ENCODE data around the gene PRRG2. TPM values are rescaled to one million over a fixed set of nuclear protein-coding genes. Genes with fewer than 3 reads are reported as not detected.

Gene PRRG2
- total and polyA plus RNA-seq, 9 of the 15 experiments (the other 6 are each of a cell fraction or from before 2014, with no cell fraction given): 0.06 to 1.1 (median 0.33) TPM

DNA sequence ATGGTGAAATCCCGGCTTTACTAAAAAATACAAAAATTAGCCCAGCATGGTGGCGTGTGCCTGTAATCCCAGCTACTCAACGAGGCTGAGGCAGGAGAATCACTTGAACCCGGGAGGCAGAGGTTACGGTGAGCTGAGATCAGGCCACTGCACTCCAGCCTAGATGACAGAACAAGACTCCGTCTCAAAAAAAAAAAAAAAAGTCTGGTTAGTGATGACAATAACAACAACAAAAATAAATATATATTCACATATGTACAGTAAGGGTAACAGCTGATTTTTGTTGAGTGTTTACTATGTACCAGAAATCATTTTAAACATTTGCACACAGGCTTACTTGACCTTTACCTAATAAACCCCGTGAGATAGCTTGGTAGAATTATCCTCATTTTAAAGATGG is 35.8 kb downstream of the PRRG2 start:
- Histone ChIP-seq H3K79me2 (ENCODE audit: control insufficient read depth, insufficient read depth, low read length) (peaks cover 3% of the 10 kb centered on the region; the same call in 1 of the 3 replicates), H3K36me3 (ENCODE audit: control insufficient read depth, insufficient read depth, low read length) (peaks cover 76% of the 10 kb centered on the region; the same call in 1 of the 3 replicates), H3K4me3 (no peak overlapping the region), H3K9ac (ENCODE audit: insufficient read depth in 1 of 2, low read depth in 2 of 2, low read length in 2 of 2) (no peak overlapping the region), H3K27ac (ENCODE audit: extremely low read depth, low read depth, low read length) (no peak overlapping the region), H3K9me3 (replicated peaks; ENCODE audit: control insufficient read depth, insufficient read depth, low read depth, low read length) (no peaks in the 10 kb centered on the region), H4K20me1 (replicated peaks; ENCODE audit: control insufficient read depth, insufficient read depth, low read length) (no peaks in the 10 kb centered on the region; the same call in 1 of the 2 replicates), H2AFZ (ENCODE audit: low read depth, low read length) (no peak overlapping the region), H3K9me1 (ENCODE audit: control insufficient read depth, insufficient read depth, low read length) (peaks cover 2% of the 10 kb centered on the region), H3K4me2 (ENCODE audit: insufficient read depth, low read length) (no peak overlapping the region), H3K27me3 (ENCODE audit: control insufficient read depth in 2 of 2, insufficient read depth in 2 of 2, low read length in 2 of 2) (no peaks in the 10 kb centered on the region), H3K4me1 (replicated peaks in 1 of 2; ENCODE audit: control insufficient read depth in 2 of 2, insufficient read depth in 2 of 2, low read length in 2 of 2) (peaks cover 0 to 10% of the 10 kb centered on the region in 2 experiments; a peak in 2 of 5 replicates)
- 91% methylated on average over 7 of the region's 7 CpGs for WGBS (ENCODE audit: insufficient coverage, low coverage, missing lambda C conversion rate)
- in situ Hi-C loops (cut with MboI): no loop called here
- CTCF ChIA-PET (ENCODE audit: low intra/inter-chr PET ratio): no interaction called here
- no TSS peak for BruUV-seq (replicated peaks)
- POLR2A ChIA-PET: interaction anchor here (0.9 to 1.4 kb wide), 3 partner anchors 12 to 25 kb away, joined by 3 to 6 read pairs (median 3); partner anchors contain the start of gene SCAF1
- DNase-seq (ENCODE audit: extremely low read depth in 1 of 4, low spot score in 3 of 4): no peak
- TF ChIP-seq ZBTB17 (CRISPR knock-in tag; IDR thresholded peaks at IDR 0.05): no peak
- TF ChIP-seq SMC3 (conservative IDR thresholded peaks at IDR 0.05; ENCODE audit: insufficient read depth, low read depth, low read length): no peak
- TF ChIP-seq ZNF644 (tag; IDR thresholded peaks at IDR 0.05; ENCODE audit: low read depth): no peak
- TF ChIP-seq, protein P1, sequence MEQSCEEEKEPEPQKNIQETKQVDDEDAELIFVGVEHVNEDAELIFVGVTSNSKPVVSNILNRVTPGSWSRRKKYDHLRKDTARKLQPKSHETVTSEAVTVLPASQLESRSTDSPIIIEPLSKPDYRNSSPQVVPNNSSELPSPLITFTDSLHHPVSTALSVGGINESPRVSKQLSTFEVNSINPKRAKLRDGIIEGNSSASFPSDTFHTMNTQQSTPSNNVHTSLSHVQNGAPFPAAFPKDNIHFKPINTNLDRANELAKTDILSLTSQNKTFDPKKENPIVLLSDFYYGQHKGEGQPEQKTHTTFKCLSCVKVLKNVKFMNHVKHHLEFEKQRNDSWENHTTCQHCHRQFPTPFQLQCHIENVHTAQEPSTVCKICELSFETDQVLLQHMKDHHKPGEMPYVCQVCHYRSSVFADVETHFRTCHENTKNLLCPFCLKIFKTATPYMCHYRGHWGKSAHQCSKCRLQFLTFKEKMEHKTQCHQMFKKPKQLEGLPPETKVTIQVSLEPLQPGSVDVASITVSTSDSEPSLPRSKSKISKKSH (CRISPR knock-in tag; IDR thresholded peaks at IDR 0.05): no peak
- no peak for TF ChIP-seq U2AF1 (optimal IDR thresholded peaks at IDR 0.05; ENCODE audit: low read depth, low read length)
- TF ChIP-seq CXXC5 (CRISPR knock-in tag; IDR thresholded peaks at IDR 0.05): no peak
- TF ChIP-seq, protein P2, sequence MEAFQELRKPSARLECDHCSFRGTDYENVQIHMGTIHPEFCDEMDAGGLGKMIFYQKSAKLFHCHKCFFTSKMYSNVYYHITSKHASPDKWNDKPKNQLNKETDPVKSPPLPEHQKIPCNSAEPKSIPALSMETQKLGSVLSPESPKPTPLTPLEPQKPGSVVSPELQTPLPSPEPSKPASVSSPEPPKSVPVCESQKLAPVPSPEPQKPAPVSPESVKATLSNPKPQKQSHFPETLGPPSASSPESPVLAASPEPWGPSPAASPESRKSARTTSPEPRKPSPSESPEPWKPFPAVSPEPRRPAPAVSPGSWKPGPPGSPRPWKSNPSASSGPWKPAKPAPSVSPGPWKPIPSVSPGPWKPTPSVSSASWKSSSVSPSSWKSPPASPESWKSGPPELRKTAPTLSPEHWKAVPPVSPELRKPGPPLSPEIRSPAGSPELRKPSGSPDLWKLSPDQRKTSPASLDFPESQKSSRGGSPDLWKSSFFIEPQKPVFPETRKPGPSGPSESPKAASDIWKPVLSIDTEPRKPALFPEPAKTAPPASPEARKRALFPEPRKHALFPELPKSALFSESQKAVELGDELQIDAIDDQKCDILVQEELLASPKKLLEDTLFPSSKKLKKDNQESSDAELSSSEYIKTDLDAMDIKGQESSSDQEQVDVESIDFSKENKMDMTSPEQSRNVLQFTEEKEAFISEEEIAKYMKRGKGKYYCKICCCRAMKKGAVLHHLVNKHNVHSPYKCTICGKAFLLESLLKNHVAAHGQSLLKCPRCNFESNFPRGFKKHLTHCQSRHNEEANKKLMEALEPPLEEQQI (IDR thresholded peaks at IDR 0.05): no peak
- no peak for TF ChIP-seq TBL1XR1 (IDR thresholded peaks at IDR 0.05; ENCODE audit: low read length in 2 of 2)
- no peak for TF ChIP-seq MCM5 (IDR thresholded peaks at IDR 0.05; ENCODE audit: low read depth)
- no peak for TF ChIP-seq ARHGAP35 (IDR thresholded peaks at IDR 0.05; ENCODE audit: partially characterized antibody)
- no peak for TF ChIP-seq OTX1 (CRISPR knock-in tag; IDR thresholded peaks at IDR 0.05)
- no peak for TF ChIP-seq FOXA3 (CRISPR knock-in tag; conservative IDR thresholded peaks at IDR 0.05 in 1 of 2, IDR thresholded peaks at IDR 0.05 in 1 of 2)
- FAIRE-seq: no peak
- ATAC-seq: no peak
- intact Hi-C loops (cut with micrococcal nuclease): no loop called here
